ENCODE data around the gene BAZ1B.
"Not testable (repeated sequence)": the region's sequence is repeated elsewhere in the genome, so short reads cannot be mapped to it uniquely, and the experiment has no call there.

BAZ1B gene

GRCh38 chr7:73522105-73522872 is at the start of gene BAZ1B:
Gene BAZ1B, minus strand, starts transcription at chr7:73522293. Its CDS starts 360 bp downstream, at chr7:73521933.
- Histone ChIP-seq H3K4me3 (ENCODE audit: low read depth, low read length) (peak within 1 kb of the TSS; percentile 86), H3K4me1 (ENCODE audit: control insufficient read depth, insufficient read depth, low read length) (peaks cover 8% of the 10 kb centered on the region; the same call in 1 of the 2 replicates), H3K27ac (ENCODE audit: low read depth, low read length) (peak within 1 kb of the TSS; percentile 85), H3K36me3 (ENCODE audit: control insufficient read depth, insufficient read depth, low read length) (peaks cover 25% of the 10 kb centered on the region), H3K9me3 (ENCODE audit: control insufficient read depth, insufficient read depth, low read depth, low read length) (no peaks in the 10 kb centered on the region), H3K9ac (ENCODE audit: low read length) (peak within 1 kb of the TSS; percentile 93), H3K27me3 (ENCODE audit: control insufficient read depth, insufficient read depth, low read length) (no peaks in the 10 kb centered on the region)

GRCh38 chr7:73570977-73571376 is 48.9 kb upstream of the BAZ1B start:
- Histone ChIP-seq H3K27me3 (ENCODE audit: control insufficient read depth, insufficient read depth, low read length) (no peaks in the 10 kb centered on the region), H3K36me3 (ENCODE audit: control insufficient read depth, insufficient read depth, low read length) (peaks cover 55% of the 10 kb centered on the region), H3K9me3 (ENCODE audit: control insufficient read depth, insufficient read depth, low read depth, low read length) (no peaks in the 10 kb centered on the region), H3K27ac (ENCODE audit: low read depth, low read length) (no peak overlapping the region), H3K9ac (ENCODE audit: low read length) (no peak overlapping the region), H3K4me1 (ENCODE audit: control insufficient read depth, insufficient read depth, low read length) (no peaks in the 10 kb centered on the region), H3K4me3 (ENCODE audit: low read depth, low read length) (no peak overlapping the region)

- Histone ChIP-seq H3K4me3 (ENCODE audit: low read depth, low read length) (no peak overlapping the region), H3K9ac (ENCODE audit: low read length) (no peak overlapping the region), H3K9me3 (ENCODE audit: control insufficient read depth, insufficient read depth, low read depth, low read length) (no peaks in the 10 kb centered on the region), H3K4me1 (ENCODE audit: control insufficient read depth, insufficient read depth, low read length) (no peaks in the 10 kb centered on the region), H3K36me3 (ENCODE audit: control insufficient read depth, insufficient read depth, low read length) (peaks cover 55% of the 10 kb centered on the region), H3K27me3 (ENCODE audit: control insufficient read depth, insufficient read depth, low read length) (no peaks in the 10 kb centered on the region), H3K27ac (ENCODE audit: low read depth, low read length) (no peak overlapping the region)
These were observed 48.4 kb upstream of the BAZ1B start for GRCh38 chr7:73570521-73570920.

GRCh38 chr7:73569042-73569608 is 47.0 kb upstream of the BAZ1B start:
- no peaks in the 10 kb centered on the region for H3K9me3 ChIP-seq (ENCODE audit: control insufficient read depth, insufficient read depth, low read depth, low read length)
- H3K4me3 ChIP-seq (ENCODE audit: low read depth, low read length), result no peak overlapping the region
- H3K4me1 ChIP-seq (ENCODE audit: control insufficient read depth, insufficient read depth, low read length), result no peaks in the 10 kb centered on the region
- H3K27me3 ChIP-seq (ENCODE audit: control insufficient read depth, insufficient read depth, low read length), result no peaks in the 10 kb centered on the region
- H3K9ac ChIP-seq (ENCODE audit: low read length), result no peak overlapping the region
- H3K27ac ChIP-seq (ENCODE audit: low read depth, low read length), result no peak overlapping the region
- peaks cover 47% of the 10 kb centered on the region for H3K36me3 ChIP-seq (ENCODE audit: control insufficient read depth, insufficient read depth, low read length)

GRCh38 chr7:73567846-73568685 is 46.0 kb upstream of the BAZ1B start:
- H3K27ac ChIP-seq (ENCODE audit: low read depth, low read length), result no peak overlapping the region
- no peak overlapping the region for H3K4me3 ChIP-seq (ENCODE audit: low read depth, low read length)
- peaks cover 36% of the 10 kb centered on the region for H3K36me3 ChIP-seq (ENCODE audit: control insufficient read depth, insufficient read depth, low read length)
- H3K27me3 ChIP-seq (ENCODE audit: control insufficient read depth, insufficient read depth, low read length), result no peaks in the 10 kb centered on the region
- no peak overlapping the region for H3K9ac ChIP-seq (ENCODE audit: low read length)
- H3K9me3 ChIP-seq (ENCODE audit: control insufficient read depth, insufficient read depth, low read depth, low read length), result no peaks in the 10 kb centered on the region
- no peaks in the 10 kb centered on the region for H3K4me1 ChIP-seq (ENCODE audit: control insufficient read depth, insufficient read depth, low read length)

- Histone ChIP-seq H3K9me3 (ENCODE audit: control insufficient read depth, insufficient read depth, low read depth, low read length) (no peaks in the 10 kb centered on the region), H3K4me1 (ENCODE audit: control insufficient read depth, insufficient read depth, low read length) (no peaks in the 10 kb centered on the region), H3K4me3 (ENCODE audit: low read depth, low read length) (no peak overlapping the region), H3K9ac (ENCODE audit: low read length) (no peak overlapping the region), H3K27me3 (ENCODE audit: control insufficient read depth, insufficient read depth, low read length) (no peaks in the 10 kb centered on the region), H3K27ac (ENCODE audit: low read depth, low read length) (no peak overlapping the region), H3K36me3 (ENCODE audit: control insufficient read depth, insufficient read depth, low read length) (peaks cover 27% of the 10 kb centered on the region)
These were observed 45.0 kb upstream of the BAZ1B start for GRCh38 chr7:73567140-73567539.

GRCh38 chr7:73566431-73566830 is 44.3 kb upstream of the BAZ1B start:
- H3K27ac ChIP-seq (ENCODE audit: low read depth, low read length); H3K27me3 ChIP-seq (ENCODE audit: control insufficient read depth, insufficient read depth, low read length); H3K4me3 ChIP-seq (ENCODE audit: low read depth, low read length); H3K9me3 ChIP-seq (ENCODE audit: control insufficient read depth, insufficient read depth, low read depth, low read length); H3K4me1 ChIP-seq (ENCODE audit: control insufficient read depth, insufficient read depth, low read length); H3K9ac ChIP-seq (ENCODE audit: low read length): not testable (repeated sequence)
- peaks cover 22% of the 10 kb centered on the region for H3K36me3 ChIP-seq (ENCODE audit: control insufficient read depth, insufficient read depth, low read length)

DNA sequence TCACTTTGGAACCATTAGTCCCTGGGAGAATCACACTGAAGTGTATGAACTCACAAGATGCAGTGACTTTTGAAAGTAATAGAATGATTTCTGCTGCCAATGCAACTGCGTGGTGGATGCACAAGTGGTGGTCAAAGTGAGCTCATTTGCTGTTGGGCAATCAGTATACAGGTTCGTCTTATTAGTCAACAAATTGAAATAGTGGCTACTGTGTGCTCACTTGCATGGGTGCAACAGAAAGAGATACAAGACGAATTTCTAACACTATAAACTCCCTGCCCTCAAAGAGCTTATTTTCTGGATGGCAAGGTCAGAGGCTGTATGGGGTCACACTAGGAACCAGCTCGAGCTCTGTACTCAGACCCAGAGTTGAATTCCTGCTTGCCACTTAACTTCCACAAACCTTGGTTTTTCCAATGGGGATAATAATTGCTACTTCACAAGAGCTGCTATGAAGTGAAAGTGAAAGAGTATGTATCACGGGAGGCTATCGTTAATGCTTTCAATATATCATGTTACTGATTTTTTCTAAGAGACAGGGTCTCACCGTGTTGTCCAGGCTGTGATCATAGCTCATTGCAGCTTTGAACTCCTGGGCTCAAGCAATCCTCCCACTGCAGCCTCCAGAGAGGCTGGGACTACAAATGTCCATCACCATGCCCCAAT is 43.7 kb upstream of the BAZ1B start:
- Histone ChIP-seq H3K4me1 (ENCODE audit: control insufficient read depth, insufficient read depth, low read length) (no peaks in the 10 kb centered on the region), H3K27ac (ENCODE audit: low read depth, low read length) (no peak overlapping the region), H3K9me3 (ENCODE audit: control insufficient read depth, insufficient read depth, low read depth, low read length) (no peaks in the 10 kb centered on the region), H3K36me3 (ENCODE audit: control insufficient read depth, insufficient read depth, low read length) (peaks cover 17% of the 10 kb centered on the region), H3K4me3 (ENCODE audit: low read depth, low read length) (no peak overlapping the region), H3K27me3 (ENCODE audit: control insufficient read depth, insufficient read depth, low read length) (no peaks in the 10 kb centered on the region), H3K9ac (ENCODE audit: low read length) (no peak overlapping the region)

DNA sequence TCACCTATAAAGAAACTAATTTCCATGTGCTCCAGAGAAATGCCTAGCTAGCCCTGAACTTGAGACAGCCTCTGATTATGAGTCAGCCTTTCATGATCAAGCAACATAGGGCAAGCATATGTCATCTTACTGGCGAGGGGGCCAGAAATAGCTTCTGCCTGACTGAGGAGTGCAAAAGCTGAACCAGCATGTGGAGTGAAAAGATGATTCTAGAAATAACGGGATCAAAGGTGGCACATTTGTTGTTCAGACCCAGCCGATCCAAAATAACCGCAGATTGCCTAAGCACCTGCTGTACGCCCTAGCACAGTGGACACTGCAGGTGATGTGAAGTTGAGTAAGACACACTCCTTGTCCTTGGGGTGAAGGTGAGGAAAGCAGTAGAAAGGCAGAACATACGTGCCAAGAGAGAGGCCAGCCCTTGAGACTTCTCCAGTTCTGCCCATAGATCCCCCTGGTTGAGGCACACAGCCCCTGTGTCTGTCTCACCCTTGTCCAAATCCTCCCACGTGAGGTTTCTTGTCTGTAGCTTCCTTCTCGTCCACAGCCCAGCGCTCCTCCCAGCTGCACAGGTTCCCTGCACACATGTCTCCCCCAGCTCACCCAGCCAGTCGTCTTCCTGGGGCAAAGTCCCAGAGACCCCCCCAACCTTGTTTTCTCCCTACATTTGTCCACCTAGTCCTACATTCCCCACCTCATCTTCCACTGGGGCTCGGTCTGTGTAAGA is 38.2 kb upstream of the BAZ1B start:
- Histone ChIP-seq H3K27ac (ENCODE audit: low read depth, low read length) (no peak overlapping the region), H3K36me3 (ENCODE audit: control insufficient read depth, insufficient read depth, low read length) (no peaks in the 10 kb centered on the region), H3K27me3 (ENCODE audit: control insufficient read depth, insufficient read depth, low read length) (peaks cover 11% of the 10 kb centered on the region), H3K9ac (ENCODE audit: low read length) (no peak overlapping the region), H3K4me3 (ENCODE audit: low read depth, low read length) (no peak overlapping the region), H3K4me1 (ENCODE audit: control insufficient read depth, insufficient read depth, low read length) (no peaks in the 10 kb centered on the region), H3K9me3 (ENCODE audit: control insufficient read depth, insufficient read depth, low read depth, low read length) (no peaks in the 10 kb centered on the region)
